ENCODE measurements around the gene GAS2L2. TPM values are rescaled to one million over a fixed set of nuclear protein-coding genes. Genes with fewer than 3 reads are reported as not detected.

The GAS2L2 gene
- polyA plus RNA-seq, 1 donor (not counting 4 experiments of a cell fraction or from before 2014, with no cell fraction given) = 0.05 TPM

DNA sequence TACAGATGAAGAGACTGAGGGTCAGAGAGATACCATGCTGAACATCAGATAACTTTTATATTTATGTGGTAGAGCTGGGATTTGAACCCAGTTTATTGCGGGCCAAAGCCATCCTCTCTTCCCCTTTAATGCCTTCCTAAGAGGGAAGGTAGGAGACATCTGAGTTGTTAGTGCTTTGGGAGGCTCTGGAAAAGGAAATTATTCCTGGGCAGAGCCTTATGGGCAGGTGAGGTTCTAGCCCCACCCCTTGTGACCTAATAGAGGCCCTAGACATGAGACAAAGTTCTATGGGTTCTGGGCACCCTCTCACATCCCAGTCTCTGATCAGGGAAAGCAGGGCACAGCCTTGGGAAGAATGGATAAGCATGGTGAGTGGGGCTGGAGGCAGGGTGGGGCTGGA lies 7.5 kb upstream of the GAS2L2 start, which contains the start of gene C17orf50:
Gene C17orf50, plus strand, starts transcription at position 301 of the 400 bp plus-strand sequence. Its CDS starts 55 bp downstream, at position 356.
- Histone ChIP-seq H3K9ac (ENCODE audit: control insufficient read depth, extremely low read depth, insufficient read depth, low read length) (no peak within 1 kb of the TSS), H4K20me1 (ENCODE audit: control insufficient read depth, extremely low read depth, insufficient read depth, low read length) (no peaks in the 10 kb centered on the region), H3K27me3 (ENCODE audit: control insufficient read depth, extremely low read depth, insufficient read depth, low read length) (no peaks in the 10 kb centered on the region), H3K4me1 (ENCODE audit: control insufficient read depth, extremely low read depth, insufficient read depth, low read length) (peaks cover 6% of the 10 kb centered on the region), H3K79me2 (ENCODE audit: control insufficient read depth, insufficient read depth, low read length) (no peaks in the 10 kb centered on the region), H3K27ac (ENCODE audit: control insufficient read depth, insufficient read depth, low read length) (no peak within 1 kb of the TSS), H3K9me1 (ENCODE audit: control insufficient read depth, extremely low read depth, insufficient read depth, low read length) (no peaks in the 10 kb centered on the region), H3K4me2 (ENCODE audit: control insufficient read depth, extremely low read depth, insufficient read depth, low read depth, low read length) (no peak within 1 kb of the TSS), H2AFZ (ENCODE audit: control insufficient read depth, low read length) (no peak within 1 kb of the TSS), H3K36me3 (ENCODE audit: control insufficient read depth in 2 of 2, extremely low read depth in 1 of 2, insufficient read depth in 2 of 2, low read length in 2 of 2) (no peaks in the 10 kb centered on the region), H3K4me3 (ENCODE audit: control insufficient read depth in 2 of 3, extremely low read depth in 1 of 3, insufficient read depth in 2 of 3, low read depth in 1 of 3, low read length in 3 of 3) (no peak within 1 kb of the TSS), H3K9me3 (ENCODE audit: control insufficient read depth, low read depth, low read length) (no peaks in the 10 kb centered on the region)
- FAIRE-seq (no peak), DNase-seq (ENCODE audit: low read depth, low spot score) (no peak)
- dilution Hi-C loops (cut with MboI; ENCODE audit: extremely low pct_ligation_motif_present, low sequenced_read_pairs) = no loop called here
- no peak for TF ChIP-seq EZH2 (IDR thresholded peaks at IDR 0.05; ENCODE audit: low read length)
- TF ChIP-seq, protein P1, sequence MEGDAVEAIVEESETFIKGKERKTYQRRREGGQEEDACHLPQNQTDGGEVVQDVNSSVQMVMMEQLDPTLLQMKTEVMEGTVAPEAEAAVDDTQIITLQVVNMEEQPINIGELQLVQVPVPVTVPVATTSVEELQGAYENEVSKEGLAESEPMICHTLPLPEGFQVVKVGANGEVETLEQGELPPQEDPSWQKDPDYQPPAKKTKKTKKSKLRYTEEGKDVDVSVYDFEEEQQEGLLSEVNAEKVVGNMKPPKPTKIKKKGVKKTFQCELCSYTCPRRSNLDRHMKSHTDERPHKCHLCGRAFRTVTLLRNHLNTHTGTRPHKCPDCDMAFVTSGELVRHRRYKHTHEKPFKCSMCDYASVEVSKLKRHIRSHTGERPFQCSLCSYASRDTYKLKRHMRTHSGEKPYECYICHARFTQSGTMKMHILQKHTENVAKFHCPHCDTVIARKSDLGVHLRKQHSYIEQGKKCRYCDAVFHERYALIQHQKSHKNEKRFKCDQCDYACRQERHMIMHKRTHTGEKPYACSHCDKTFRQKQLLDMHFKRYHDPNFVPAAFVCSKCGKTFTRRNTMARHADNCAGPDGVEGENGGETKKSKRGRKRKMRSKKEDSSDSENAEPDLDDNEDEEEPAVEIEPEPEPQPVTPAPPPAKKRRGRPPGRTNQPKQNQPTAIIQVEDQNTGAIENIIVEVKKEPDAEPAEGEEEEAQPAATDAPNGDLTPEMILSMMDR (optimal IDR thresholded peaks at IDR 0.05 in 1 of 3, IDR thresholded peaks at IDR 0.05 in 1 of 3, conservative IDR thresholded peaks at IDR 0.05 in 1 of 3; ENCODE audit: extremely low read depth in 1 of 3, insufficient read depth in 2 of 3, low read length in 3 of 3) = no peak

DNA sequence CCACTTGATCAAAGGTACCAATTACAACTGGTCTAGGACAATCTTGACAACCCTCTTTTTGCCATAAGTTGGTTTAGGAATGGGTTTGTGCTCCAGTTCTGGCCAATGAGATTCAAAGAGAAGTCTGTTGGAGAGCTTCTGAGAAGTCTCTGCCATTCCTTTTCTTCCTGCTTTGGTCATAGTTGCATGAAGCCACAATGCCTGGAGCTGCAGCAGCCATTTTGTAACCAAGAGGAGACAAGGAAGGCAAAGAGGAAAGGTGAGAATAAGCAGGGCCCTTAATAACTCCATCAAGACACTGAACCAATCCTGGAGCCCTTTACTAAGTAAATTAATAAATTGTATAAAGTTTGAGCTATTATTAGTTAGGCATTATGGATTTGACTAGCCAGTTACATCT lies 4.2 kb upstream of the GAS2L2 start:
- H3K9ac ChIP-seq (ENCODE audit: control insufficient read depth, extremely low read depth, insufficient read depth, low read length) = no peak overlapping the region
- H3K27me3 ChIP-seq (ENCODE audit: control insufficient read depth, extremely low read depth, insufficient read depth, low read length) = no peaks in the 10 kb centered on the region
- no peaks in the 10 kb centered on the region for H3K9me3 ChIP-seq (ENCODE audit: control insufficient read depth, low read depth, low read length)
- H3K9me1 ChIP-seq (ENCODE audit: control insufficient read depth, extremely low read depth, insufficient read depth, low read length) = no peaks in the 10 kb centered on the region
- H3K4me3 ChIP-seq (ENCODE audit: control insufficient read depth in 2 of 3, extremely low read depth in 1 of 3, insufficient read depth in 2 of 3, low read depth in 1 of 3, low read length in 3 of 3) = no peak overlapping the region
- TF ChIP-seq, protein P1 (optimal IDR thresholded peaks at IDR 0.05 in 1 of 3, IDR thresholded peaks at IDR 0.05 in 1 of 3, conservative IDR thresholded peaks at IDR 0.05 in 1 of 3; ENCODE audit: extremely low read depth in 1 of 3, insufficient read depth in 2 of 3, low read length in 3 of 3) = no peak
- no peak for TF ChIP-seq EZH2 (IDR thresholded peaks at IDR 0.05; ENCODE audit: low read length)
- no peaks in the 10 kb centered on the region for H3K79me2 ChIP-seq (ENCODE audit: control insufficient read depth, insufficient read depth, low read length)
- no peak for FAIRE-seq
- H2AFZ ChIP-seq (ENCODE audit: control insufficient read depth, low read length) = no peak overlapping the region
- no peaks in the 10 kb centered on the region for H3K4me1 ChIP-seq (ENCODE audit: control insufficient read depth, extremely low read depth, insufficient read depth, low read length)
- no peak overlapping the region for H3K27ac ChIP-seq (ENCODE audit: control insufficient read depth, insufficient read depth, low read length)
- dilution Hi-C loops (cut with MboI; ENCODE audit: extremely low pct_ligation_motif_present, low sequenced_read_pairs) = no loop called here
- H4K20me1 ChIP-seq (ENCODE audit: control insufficient read depth, extremely low read depth, insufficient read depth, low read length) = no peaks in the 10 kb centered on the region
- no peak for DNase-seq (ENCODE audit: low read depth, low spot score)
- H3K36me3 ChIP-seq (ENCODE audit: control insufficient read depth in 2 of 2, extremely low read depth in 1 of 2, insufficient read depth in 2 of 2, low read length in 2 of 2) = no peaks in the 10 kb centered on the region
- no peak overlapping the region for H3K4me2 ChIP-seq (ENCODE audit: control insufficient read depth, extremely low read depth, insufficient read depth, low read depth, low read length)

Measured in keratinocyte (primary cell).